ENCODE measurements around the gene MKRN2OS.
"Not testable (repeated sequence)": the region's sequence is repeated elsewhere in the genome, so short reads cannot be mapped to it uniquely, and the experiment has no call there.

MKRN2OS gene

DNA sequence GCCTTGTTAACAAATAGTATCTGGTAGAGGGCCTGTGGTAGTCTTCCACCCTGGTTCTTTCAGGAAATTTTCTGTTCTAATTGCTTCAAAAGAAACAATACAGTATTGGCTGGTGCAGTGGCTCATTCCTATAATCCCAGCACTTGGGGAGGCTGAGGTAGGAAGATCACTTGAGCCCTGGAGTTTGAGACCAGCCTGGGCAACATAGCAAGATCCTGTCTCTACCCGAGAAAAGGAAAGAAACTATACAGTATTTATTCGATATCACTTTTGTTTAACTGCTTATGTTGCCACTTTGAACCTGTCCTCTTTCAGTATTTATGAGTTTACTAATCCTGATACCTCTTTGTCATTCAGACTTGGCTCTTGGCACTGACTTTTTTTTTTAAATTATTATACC lies 16.1 kb upstream of the MKRN2OS start:
- no peak for DNase-seq (ENCODE audit: low read depth)

- DNase-seq (ENCODE audit: low read depth), result no peak
Observed at GRCh38 chr3:12560505-12561190, 15.3 kb upstream of the MKRN2OS start.

- no peak for DNase-seq (ENCODE audit: low read depth)
Observed at GRCh38 chr3:12559520-12559919, 14.2 kb upstream of the MKRN2OS start.

- no peak for DNase-seq (ENCODE audit: low read depth)
Observed at GRCh38 chr3:12558706-12559105, 13.4 kb upstream of the MKRN2OS start.

DNA sequence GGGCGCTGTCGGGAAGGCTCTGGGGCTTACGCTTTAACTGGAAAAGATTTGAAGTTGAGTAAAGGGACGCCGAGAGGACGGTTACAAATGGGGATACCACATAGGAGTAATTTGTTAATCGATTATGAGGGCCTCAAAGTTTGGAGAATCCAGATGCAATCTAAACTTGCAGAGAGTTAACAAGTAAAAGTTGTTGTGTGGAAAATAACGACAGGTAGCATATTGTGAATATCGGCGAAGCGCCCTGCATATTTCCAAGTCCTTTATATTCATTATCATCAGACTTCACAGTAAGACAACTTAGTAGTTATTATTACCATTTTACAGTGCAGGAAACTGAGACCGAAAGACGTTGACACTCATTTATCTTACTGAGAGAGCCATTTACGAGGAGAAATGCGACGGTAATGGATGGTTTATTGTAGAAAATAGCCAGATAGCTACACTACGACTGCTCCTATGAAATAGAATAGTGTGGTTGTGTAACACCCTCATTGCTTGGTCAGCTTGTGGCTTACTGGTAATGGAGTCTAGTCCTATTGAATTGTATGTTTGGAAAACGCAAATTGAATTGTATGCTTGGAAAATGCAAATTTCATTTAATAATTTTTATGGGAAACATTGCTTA lies 12.3 kb upstream of the MKRN2OS start:
- peak; percentile 44 for DNase-seq (ENCODE audit: low read depth)

DNA sequence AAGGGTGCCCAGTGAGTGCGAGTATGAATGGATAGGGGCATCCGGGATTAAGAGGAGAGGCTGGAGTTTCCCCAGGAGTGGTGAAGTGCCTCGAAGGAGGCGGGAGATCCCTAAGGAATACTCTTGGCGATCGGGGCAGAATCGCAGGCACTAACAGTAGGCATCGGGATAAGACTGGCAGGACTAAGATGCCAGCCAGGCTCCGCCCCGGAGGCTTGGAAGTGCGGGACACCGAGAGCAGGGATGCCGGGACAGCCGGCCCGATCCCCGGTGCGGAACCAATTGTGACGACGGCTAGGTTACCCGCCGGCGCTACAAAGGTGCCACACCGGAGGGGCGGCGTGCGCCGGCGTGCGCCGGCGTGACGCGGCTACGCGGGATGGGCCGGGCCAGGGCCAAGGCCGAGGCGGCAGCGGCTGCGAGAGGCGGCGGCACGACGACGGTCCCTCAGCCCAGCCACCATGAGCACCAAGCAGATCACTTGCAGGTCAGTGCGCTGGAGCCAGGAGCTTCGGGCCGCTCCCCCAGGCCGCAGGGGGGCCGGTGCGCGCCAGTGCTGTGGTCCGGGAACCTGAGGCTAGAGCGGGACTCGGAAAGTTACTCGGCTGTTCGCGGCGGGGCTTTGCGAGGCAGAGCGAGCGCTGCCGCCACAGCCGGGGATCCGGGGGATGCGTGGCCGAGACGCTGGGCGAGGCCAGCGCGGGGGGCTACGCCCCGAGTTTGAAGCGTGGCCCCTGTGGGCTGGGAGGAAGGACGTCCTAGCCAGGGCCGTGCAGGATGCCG lies 11.6 kb upstream of the MKRN2OS start, which contains the start of gene MKRN2:
Gene MKRN2, plus strand, starts transcription at position 398 of the 783 bp plus-strand sequence. Its CDS starts 64 bp downstream, at position 462.
- DNase-seq (ENCODE audit: low read depth), result peak; percentile 86

DNA sequence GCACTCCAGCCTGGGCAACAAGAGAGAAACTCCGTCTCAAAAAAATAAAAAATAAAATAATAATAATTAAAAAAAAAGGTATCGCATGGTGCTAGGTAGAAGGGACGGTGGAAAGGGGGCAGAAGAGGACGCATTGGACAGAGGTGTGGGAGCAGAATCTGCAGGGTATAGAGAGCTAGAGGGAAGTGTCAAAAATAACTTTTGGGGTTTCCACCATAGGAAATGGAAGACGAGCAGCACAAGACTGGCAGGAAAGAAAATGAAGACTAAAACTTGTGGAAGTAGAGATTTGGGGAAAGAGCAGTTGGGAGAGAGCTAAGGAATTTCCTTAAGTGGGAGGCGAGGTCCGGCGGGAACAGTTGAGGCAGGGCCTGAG lies 11.0 kb upstream of the MKRN2OS start:
- no peak for DNase-seq (ENCODE audit: low read depth)

DNA sequence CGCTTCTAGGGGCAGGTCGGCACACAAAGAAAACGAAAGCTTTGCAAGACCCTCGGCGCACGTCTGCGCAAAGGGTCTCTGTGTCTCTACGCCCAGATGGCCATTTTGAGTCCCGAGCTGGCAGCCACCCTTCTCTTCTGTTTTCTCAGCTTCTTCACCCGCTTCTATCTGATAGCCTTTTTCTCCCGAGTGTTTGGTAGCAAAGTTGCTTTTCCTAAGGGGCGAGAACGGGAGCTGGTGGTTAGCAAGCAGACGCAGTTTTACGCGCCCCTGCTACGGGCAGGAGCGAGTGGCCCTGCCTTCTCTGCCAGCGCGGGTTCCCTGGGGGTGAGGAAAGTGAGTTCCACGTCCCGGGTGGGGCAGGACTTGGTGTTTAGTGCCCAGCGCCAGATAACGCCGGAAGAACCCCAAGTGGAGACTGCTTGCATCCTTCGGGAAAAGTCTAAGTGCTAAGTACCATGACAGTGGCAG lies 8.7 kb upstream of the MKRN2OS start:
- peak; percentile 23 for DNase-seq (ENCODE audit: low read depth)

GRCh38 chr3:12549971-12550760 lies 4.9 kb upstream of the MKRN2OS start:
- DNase-seq (ENCODE audit: low read depth), result peak; percentile 12

DNA sequence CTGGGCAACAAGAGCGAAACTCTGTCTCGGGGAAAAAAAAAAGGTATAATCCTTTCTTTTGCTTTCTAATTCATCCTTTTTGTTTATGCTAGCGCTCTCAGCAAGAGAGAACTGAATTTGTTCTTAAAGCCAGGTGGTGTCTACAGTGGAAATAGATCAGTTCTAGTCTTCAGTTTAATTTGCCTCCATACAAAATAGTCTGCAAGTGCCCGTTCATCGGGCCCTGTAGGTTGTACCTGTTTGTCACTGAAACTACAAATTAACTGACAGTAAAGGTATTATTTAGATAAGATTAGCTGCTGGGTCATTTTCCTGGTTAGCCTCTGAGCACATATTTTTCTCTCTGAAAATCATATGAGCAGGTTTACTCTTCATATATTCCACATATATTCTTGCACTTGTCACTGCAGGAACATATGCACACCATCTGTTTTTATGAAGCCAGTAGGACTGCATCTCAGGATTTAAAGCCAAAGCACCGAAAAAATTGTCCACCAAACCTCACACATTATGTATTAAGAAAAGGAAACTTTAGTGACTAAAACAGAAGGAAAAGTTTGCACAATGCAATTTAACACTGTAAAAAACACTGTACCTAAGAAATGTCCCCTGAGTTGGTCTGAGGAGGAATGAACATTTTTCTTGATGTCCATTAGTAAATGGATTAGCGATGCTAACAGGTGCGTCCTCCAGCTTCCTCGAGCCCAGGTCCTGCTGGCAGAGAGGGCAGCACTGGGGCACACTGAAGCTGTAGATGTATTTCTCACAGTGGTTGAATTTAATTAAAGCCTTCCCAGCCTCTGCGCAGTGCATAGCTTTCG lies 437 bp downstream of the MKRN2OS start:
- no peak for DNase-seq (ENCODE audit: low read depth)

- not testable (repeated sequence) for DNase-seq (ENCODE audit: low read depth)
Observed at GRCh38 chr3:12543497-12543896, 1.8 kb downstream of the MKRN2OS start.

- no peak for DNase-seq (ENCODE audit: low read depth)
Observed at GRCh38 chr3:12541625-12542024, 3.7 kb downstream of the MKRN2OS start.

- DNase-seq (ENCODE audit: low read depth), result peak; percentile 10
Observed at GRCh38 chr3:12536423-12536822, 8.9 kb downstream of the MKRN2OS start.

GRCh38 chr3:12532182-12532581 lies 13.1 kb downstream of the MKRN2OS start:
- no peak for DNase-seq (ENCODE audit: low read depth)

DNA sequence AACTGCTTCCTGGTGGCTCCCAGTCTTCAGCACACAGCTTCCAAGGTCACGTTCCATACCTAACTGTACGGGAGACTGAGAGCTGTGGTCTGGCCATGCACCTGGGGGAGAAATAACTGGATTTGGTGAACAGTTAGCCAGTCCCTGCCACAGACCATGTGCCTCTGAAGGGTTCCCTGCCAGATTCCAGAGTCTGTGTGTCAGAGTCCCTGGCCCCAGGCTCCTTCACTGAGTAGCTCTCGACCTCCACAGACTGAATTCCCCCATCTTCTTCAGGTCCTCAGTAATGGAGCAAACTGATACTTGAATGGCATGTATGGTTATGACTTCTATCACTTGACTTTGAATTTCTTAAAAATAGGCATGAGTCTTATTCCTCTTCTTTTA lies 17.5 kb downstream of the MKRN2OS start:
- no peak for DNase-seq (ENCODE audit: low read depth)

DNA sequence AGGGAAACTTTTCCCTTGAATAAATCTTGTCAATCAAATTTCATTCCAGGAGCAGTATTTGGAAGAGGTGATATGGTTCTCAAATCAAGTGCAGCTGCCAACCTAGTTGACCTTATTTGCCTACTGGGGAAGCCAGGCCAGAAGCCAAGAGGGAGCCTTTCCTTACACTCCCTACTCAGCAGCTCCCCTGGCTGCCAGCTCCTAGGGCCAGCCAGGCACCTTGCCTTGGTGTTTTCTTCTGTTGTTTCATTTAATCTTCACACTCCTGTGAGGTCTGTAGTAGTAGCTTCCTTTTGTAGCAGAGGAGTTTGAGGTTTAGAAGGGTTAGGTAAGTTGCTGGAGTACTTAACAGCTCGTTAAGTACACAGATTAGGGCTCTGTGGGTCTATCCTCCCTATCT lies 22.6 kb downstream of the MKRN2OS start:
- no peak for DNase-seq (ENCODE audit: low read depth)

- no peak for DNase-seq (ENCODE audit: low read depth)
Observed at GRCh38 chr3:12521010-12521409, 24.3 kb downstream of the MKRN2OS start.

DNA sequence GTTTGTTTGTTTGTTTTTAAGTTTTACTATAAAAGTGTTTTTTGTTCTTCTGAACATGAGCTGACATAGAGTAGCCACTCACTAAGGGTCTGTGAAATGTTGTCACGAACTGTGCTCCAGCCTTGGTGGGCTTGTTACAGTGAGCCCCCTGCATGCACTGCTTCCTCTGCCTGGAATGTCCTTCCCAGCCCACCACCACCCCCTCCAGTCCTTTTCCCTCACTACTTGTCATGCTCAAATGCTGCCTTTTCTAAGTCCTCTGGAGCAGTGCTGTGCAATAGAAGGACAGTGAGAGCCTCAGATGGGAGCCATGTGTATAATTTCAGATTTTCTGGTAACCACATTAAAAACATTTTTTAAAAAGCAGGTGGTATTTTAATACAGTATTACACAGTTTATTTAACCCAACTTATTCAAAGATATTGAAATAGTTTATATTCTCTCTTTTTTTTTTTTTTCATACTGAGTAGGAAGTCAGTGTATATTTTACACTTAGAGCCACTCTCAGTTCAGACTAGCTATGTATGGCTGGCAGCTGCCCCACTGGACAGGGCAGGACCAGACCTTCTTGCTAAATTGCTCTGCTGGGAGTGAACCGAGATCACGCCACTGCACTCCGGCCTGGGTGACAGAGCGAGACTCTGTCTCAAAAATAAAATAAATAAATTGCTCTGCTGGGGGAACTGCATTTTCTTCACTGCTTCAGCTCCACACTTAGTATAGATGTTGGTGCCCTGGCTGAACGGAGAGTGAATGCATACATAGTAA lies 26.9 kb downstream of the MKRN2OS start:
- DNase-seq (ENCODE audit: low read depth), result no peak

DNA sequence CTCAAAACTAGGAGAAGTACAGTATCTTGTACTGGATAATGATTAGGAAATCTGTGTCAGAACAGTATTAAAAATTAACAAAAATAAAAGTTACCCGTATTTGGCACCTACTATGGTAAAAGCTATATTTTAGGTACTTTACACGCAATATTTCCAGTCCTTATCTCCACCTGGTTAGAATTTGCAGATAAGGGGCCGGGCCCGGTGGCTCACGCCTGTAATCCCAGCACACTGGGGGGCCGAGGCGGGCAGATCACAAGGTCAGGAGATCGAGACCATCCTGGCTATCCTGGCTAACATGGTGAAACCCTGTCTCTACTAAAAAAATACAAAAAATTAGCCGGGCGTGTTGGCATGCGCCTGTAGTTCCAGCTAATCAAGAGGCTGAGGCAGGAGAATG lies 28.4 kb downstream of the MKRN2OS start:
- DNase-seq (ENCODE audit: low read depth), result no peak

DNA sequence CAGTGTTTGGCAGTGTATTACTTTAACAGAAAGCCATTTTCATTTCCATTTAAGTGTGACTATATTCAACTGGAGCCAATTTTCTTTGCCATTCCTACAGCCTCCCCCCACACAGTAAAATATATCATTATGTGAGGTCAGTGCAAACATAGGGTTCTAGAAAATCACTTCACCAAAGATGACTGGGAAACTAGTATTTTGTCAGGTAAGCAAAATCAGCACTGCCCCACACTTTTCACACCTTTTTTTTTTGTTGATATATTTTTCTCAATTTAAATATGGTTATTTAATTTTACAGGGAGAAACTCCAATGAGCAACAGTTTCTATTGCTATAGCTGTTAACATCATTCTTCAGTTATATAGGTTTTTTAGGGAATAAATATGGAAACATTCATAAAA lies 29.7 kb downstream of the MKRN2OS start:
- DNase-seq (ENCODE audit: low read depth), result no peak
